Skeletal muscle cell (primary cell): Measurements from ENCODE around the gene GCSH.
"Not testable (repeated sequence)": the region's sequence is repeated elsewhere in the genome, so short reads cannot be mapped to it uniquely, and the experiment has no call there.

Experiments
- DNase-seq: peaks from one replicate; pipeline ENCODE4 v3.0.0-alpha.2; 2010; ENCODE audit warnings: low read depth
- H3K4me3 ChIP-seq: 2 replicates; pipeline ENCODE4 v1.5.1; 2011; ENCODE audit warnings: low read depth, mild to moderate bottlenecking, control low read depth, low read length, moderate library complexity

The GCSH gene

DNA sequence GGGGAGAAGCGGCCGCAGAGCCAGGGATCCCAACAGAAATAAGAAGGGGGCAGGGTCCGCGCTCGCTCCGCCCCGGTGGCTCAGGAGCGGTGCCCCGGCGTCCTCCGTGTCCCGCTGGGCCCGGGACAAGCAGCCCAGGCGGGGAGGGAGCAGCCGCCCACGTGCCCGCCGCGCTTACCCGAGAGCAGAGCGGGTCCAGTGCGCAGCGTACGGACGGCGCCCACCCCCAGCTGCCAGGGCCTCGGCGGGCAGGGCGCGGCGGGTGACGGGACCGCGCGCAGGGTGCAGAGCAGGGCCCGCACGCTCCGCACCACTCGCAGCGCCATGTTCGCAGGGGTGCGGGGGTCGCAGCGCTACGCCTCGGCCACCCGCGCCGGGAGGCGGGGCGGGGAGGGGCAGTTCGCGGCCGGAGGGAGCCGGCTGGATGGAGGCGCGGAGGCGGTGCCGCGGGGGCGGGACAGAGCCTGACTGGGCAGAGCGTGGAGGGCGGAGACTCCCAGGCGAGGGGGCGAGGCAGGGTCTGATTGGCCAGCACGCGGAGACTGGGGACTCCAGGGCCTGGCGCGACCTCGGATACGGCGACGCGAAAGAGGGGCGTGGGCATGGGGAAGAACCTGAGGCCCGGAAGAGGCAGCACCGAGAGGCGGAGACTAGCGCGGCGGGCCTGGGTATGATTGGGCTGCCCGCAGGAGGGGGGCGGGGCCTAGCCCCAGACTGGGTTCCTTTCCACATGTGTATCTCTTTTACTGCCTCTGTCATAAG is at the start of gene GCSH:
Gene GCSH (minus strand): TSS at position 443 of the 762 bp plus-strand sequence. CDS start 117 bp downstream, at position 326.
- peak within 1 kb of the TSS; percentile 84 for H3K4me3 ChIP-seq
- DNase-seq = peak; percentile 97

DNA sequence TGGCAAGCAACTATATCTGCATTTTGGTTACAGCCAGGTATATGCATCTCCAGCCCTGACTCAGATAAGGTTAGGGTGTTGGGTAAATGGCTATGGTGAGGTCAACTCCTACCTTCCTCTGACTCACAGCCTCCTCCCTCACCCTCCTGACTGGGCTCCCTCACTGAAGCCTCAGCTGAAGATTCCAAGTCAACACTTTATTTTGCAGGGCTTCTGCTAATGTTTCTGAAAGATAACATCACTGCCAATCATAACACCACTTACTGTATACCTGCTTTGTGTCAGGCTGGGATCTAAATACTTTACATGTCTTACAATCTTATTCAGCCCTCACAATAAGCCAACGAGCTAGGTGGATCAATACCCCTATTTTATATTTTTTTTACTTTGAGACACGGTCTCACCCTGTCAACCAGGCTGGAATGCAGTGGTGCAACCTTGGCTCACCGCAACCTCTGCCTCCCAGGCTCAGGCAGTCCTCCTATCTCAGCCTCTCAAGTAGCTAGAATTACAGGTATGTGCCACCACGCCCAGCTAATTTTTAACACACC is 47.8 kb upstream of the GCSH start:
- no peak for DNase-seq
- H3K4me3 ChIP-seq = no peak overlapping the region

DNA sequence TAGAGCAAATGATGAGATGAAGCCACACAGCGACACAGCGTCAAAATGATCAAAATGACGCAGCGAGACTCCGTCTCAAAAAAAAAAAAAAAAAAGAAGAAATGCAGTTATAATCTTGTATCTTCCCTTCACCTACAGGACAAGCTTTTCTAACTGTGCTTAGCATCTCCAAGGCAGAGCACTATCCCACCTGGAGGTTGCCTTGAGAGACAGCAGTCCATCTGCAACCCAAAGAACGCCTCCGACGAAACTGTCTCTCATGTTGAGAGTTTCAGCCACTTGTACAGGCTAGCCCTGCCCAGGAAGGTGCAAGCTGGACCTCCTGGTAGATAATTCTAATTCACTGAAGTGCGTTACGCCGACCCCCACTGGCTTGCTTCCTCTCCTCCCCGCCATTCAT is 46.7 kb upstream of the GCSH start:
- DNase-seq = no peak

DNA sequence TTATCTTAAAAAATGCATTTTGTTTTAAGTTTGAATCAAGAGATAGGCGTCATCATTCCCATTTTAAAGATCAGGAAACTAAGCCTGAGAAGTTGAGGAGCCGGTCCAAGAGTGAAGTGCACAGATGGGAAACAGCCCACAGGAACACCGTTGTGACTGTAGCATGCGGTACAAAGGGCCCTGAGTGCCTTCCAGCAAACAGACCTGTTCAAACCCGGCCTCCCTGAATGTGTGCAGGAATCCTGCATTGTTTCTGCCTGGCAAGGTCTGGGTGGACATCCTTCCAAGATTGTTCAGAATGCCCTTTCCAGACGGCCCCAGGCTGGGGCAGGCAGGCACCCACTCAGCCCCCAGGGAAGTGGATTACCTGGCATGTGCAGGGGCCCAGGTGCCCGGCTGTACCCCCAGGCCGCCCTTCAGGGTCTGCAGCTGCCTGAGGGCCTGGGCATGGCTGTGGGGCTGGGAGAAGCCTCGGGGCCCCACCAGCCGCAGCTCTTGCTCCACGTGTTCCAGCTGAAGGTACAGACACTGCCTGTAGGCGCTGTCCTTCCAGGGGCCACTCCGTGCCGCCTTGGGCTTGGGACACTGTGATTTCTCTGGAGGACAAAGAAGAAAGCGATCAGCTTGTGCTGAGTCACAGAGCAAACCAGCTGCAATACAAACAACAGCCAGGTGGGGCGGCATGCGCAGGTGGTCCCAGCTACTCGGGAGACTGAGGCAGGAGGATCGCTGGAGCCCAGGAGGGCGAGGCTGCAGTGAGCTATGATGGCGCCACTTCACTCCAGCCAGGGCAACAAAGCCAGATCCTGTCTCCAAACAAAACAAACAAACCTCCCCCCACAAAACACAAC is 45.0 kb upstream of the GCSH start:
- H3K4me3 ChIP-seq = no peak overlapping the region
- DNase-seq = no peak

More for the DNA sequence above, 46.7 kb upstream of the GCSH start:
- H3K4me3 ChIP-seq = no peak overlapping the region

DNA sequence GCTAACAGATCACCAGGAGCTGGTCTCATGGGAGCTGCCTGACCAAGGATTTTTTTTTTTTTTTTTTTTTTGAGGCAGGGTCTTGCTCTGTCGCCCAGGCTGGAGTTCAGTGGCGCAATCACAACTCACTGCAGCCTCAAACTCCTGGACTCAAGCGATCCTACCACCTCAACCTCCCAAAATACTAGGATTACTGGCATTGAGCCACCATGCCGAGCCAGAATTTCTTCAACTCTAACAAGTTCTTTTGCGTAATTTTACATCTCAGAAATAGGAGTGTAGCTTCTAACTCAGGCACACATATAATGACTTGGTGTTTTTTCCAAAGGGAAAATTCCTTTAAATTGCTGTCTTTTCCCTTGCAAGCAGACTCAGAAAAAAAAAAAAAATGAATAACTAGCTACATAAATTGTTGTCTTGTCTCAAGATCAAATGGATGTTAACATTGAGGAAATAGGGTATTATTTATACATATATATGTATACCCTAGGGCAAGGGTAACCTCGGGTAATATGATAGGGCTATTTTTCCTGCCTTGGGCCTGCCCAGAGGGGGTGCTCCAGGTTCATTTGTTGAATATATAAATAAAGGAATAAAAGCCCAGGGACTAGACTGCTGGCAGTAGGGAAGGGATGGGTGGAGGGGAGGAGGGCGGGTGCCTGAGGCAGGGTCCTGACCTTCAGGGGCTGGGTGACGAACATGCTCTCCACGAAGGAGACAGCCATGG is 42.8 kb upstream of the GCSH start:
- no peak overlapping the region for H3K4me3 ChIP-seq
- no peak for DNase-seq

DNA sequence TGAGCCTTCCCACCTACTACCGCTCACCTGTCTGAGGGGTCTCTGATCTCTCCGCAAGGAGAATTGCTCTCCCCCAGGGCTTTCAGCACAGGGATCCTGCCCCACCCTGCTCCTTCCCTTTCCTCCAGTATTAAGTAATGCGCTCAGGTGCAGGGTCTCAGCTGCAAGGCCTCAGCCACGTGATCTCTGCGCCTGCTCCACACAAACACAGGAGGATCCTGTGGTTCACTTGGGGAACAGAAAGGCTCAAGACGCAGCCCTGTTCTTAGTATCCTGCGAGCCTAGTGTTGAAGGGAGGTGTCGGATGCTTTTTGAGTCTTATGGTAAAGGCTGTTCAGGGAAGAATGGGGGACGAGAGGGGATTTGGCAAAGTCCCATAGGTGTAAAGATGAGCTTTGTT is 41.6 kb upstream of the GCSH start:
- no peak for DNase-seq
- no peak overlapping the region for H3K4me3 ChIP-seq

DNA sequence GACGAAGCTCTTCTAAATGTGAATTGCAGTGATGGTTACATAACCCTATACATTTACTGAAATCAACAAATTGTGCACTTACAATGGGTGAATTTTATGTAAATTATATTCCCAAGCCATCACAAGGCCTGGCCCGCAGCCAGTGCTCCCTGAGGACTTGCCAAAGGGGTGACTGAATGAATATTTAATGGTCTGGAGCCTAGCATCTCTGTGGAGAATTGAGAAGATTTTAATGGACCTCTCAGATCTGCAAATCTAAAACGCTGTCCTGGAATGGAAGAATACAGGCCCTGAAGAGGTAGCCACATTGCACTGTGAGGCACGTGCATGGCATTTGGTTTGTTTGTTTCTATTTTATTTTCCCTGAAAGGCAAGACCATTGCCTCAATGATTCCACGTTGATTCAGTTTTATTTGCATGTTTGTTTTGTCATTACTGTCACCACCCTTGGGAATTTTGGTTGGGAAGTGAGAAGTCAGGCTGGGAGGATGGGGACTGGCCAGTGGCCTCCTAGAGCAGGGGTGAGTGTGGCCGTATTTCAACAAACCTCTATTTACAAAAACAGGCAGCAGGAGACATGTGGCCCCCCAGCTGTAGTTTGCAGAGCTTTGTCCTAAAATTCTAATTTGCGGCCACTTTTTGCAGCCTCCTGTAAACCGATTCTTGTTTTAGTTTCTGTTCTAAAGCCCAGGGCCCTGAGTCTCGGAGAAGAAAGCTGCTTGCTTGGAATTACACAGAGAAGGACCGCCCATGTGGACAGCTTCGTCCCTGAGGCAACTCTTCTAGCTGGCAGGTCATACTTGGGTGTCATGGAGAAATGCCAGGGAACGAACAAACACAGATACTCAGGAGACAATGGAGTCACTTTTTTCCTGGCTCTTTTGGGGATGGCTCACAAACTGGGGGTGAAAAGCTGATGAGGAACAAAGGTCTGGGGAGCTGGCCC is 40.5 kb upstream of the GCSH start:
- no peak for DNase-seq
- no peak overlapping the region for H3K4me3 ChIP-seq

DNA sequence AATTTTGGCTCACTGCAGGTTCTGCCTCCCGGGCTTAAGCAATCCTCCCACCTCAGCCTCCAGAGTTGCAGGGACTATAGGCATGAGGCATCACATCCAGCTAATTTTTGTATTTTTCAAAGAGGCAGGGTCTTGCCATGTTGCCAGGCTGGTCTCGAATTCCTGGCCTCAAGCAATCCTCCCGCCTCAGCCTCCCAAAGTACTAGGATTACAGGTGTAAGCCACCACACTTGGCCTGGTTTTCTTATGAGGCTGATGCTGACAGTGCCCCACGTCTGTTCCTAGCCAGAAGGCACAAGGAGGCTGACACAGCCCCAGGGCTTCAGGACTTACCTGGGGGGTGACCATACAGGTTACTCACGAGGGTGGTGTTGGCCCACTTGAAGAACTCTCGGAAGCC is 33.9 kb upstream of the GCSH start:
- DNase-seq = no peak

DNA sequence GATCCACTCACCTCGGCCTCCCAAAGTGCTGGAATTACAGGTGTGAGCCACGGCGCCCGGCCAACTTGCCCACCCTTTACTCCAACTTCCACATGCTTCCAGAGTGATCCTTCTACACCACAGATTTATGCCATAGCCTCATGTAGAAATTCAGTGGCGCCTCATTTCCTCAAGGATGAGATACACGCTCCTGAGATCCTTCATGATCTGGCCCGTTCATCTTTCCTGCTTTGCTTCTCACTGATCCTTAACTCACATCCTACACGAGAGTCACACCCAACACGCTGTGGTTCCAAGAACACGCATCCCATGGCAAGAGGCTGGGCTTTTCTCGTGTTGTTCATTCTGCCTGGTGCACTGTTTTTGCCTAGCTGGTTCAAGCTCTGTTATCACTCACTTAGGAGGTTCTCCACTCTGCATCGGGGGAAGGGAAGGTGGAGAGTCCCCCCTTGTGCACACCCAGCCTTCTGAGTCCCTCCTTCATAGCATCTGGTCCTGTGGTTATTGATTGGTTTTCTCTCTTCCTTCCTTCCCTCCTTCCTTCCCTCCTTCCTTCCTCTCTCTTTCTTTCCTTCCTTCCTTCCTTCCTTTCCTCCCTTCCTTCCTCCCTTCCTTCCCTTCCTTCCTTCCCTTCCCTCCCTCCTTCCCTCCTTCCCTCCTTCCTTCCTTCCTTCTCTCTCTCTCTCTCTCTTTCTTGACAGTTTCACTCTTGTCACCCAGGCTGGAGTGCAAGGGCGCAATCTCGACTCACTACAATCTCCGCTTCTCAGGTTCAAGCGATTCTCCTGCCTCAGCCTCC is 32.7 kb upstream of the GCSH start:
- H3K4me3 ChIP-seq = no peak overlapping the region
- no peak for DNase-seq

More for the DNA sequence above, 33.9 kb upstream of the GCSH start:
- H3K4me3 ChIP-seq = no peak overlapping the region

DNA sequence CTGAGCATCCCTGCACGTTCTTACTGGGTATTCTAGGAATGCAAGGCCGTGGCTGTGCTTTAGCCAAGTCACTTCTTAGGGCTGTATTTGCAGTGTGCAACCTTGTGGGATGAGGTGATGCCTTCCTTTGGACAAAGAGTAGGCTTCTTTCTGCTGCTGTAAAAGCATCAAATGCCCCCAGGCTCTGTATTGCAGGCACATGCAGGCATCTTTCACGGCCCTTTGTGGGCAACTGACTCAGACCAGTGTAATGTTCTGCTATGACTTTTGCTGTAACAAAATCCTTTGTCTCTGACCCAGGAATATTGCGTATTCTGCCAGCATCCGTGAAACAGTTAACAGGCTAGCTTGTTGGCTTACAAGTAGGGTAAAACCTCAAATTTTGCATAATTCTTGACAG is 30.9 kb upstream of the GCSH start:
- no peak overlapping the region for H3K4me3 ChIP-seq
- no peak for DNase-seq

DNA sequence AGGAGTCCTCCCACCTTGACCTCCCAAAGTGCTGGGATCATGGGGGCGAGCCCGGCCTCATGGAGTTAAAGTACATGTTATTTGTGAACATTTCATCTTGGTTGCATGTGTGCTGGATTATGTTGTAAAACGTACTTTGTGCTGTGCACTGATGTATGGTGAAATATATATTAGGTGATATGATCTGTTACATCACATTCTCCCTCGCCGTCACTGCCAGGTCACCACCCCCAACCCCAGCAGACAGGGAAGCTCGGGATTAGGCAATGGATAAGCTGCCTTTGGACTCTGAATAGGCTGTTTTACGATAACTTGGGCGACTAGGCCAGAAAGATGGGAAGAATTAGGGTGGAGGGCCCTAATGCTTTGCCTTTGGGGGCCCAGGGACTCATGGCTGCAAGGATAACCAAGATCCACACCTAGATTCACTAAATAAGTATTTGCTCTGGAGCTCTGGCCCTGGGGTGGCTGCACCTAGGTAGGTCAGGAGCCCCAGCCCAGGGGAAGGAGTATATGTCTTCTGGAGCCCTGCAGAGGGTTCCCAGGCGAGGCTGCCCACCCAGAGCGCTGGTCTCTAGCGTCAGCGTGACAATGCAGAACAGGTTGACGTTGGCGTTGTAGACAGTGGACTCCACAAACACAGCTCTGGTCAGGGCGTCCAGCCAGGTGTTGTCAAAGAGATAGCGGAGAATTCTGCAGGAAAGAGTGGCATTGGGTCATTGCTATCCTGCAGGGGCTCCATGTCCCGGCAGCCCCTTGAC is 27.1 kb upstream of the GCSH start:
- DNase-seq = no peak
- H3K4me3 ChIP-seq = no peak overlapping the region

DNA sequence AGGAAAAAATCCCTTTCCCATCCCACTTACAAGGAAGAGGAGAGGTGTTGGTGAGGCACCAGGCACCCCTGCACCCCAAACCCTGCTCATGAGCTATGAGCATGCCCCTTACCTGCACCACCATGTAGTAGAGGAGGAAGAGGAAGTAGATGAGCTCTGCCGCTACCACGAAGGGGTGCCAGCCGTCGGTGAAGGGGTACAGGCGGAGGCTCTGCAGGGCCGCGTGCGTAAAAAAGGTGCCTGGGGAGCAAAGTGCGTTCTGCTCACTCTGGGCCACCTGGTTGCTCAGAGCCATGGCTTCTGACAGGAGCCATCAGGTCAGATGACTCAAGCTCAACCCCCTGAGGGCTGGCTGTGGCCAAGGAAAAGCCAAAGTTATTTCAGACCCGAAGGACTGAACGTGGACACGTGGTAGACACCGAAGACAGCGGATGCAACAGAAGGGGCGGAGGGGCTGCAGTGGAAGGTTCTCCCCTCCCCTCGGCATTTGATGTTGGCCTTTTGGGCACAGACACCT is 25.3 kb upstream of the GCSH start:
- no peak for DNase-seq
- no peak overlapping the region for H3K4me3 ChIP-seq

DNA sequence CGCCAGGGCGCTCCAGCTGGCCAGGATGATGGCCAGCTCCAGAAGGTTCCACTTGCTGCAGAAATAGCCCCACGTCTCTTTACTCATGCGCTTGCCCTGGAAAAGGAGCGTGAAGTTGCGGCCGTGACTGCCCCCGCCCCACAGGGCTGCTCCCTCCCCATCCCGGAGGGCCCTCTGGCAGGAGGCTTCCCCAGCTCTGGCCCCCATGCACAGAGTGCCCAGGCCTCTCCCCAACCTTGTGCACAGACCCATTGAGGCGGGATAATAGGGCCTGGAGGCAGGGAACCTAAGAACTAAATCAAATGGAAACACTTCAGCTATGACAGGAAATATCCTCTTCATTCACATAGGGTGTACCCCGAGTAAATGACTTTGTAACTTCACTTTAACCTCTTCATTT is 21.2 kb upstream of the GCSH start:
- H3K4me3 ChIP-seq = no peak overlapping the region
- DNase-seq = no peak

DNA sequence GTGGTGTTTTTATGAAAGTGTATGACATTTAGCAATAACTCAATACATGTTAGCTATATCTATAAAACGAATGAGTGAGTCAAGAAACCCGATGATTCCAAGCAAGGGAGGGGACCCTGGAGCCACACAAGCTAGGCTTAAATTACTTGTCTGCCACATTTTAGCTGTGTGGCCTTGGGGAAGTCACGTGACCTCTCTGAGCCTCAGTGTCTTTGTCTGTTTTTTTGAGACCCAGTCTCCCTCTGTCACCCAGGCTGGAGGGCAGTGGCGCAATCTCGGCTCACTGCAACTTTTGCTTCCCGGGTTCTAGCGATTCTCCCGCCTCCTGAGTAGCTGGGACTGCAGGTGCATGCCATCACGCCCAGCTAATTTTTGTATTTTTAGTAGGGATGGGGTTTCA is 20.1 kb upstream of the GCSH start:
- H3K4me3 ChIP-seq = no peak overlapping the region
- no peak for DNase-seq

DNA sequence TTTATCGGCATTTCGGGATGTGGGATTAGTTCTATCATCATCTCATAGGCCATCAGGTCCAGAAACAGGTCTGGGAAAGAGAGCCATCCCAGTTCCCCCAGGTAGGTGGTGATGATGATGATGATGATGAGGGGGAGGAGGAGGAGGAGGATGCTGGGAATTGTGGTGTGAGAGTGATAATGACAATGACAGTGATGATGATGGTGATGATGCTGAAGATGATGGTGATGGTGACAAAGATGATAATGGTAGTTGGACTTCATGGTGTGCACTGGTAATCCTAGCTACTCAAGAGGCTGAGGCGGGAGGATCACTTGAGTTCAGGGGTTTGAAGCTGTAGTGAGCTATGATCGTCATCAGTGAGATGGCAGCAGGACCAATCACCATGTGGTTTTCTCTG is 16.3 kb upstream of the GCSH start:
- no peak overlapping the region for H3K4me3 ChIP-seq
- no peak for DNase-seq

DNA sequence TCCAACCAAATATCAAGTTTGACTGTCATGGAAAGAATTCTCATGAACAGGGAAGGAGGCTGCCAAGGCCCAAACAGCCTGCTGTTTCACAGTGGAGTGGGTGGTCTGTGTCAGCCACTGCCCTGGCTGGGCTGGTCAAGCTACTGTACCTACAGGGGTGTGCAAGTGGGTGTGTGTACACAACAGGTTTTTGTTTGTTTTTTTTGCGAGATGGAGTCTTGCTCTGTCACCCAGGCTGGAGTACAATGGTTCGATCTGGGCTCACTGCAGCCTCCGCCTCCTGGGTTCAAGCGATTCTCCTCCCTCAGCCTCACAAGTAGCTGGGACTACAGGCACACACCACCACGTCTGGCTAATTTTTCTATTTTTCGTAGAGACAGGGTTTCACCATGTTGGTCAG is 13.1 kb upstream of the GCSH start:
- not testable (repeated sequence) for DNase-seq, H3K4me3 ChIP-seq

DNA sequence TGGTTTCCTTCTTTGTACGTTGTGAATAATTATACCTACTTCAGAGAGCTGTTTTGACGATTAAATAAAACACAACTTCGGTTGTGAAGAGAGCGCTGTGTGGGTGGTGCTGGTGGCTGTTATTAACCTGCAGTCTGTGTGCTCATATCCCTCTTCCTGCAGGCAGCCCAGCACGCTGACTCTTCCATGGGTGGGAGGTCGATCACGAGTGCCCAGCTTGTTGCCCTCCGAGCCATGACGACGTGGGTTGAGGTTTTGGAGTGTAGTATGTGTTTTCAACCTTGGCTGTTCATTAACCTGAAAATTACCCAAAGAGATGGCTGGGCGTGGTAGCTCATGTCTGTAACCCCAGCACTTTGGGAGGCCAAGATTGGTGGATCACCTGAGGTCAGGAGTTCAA is 11.3 kb upstream of the GCSH start:
- no peak for DNase-seq
- H3K4me3 ChIP-seq = no peak overlapping the region
